ENCODE results near the gene TEFM. TPM values are rescaled to one million over a fixed set of nuclear protein-coding genes. Genes with fewer than 3 reads are reported as not detected.
"Not testable (repeated sequence)": the region's sequence is repeated elsewhere in the genome, so short reads cannot be mapped to it uniquely, and the experiment has no call there.

TEFM gene
- total and polyA plus RNA-seq, 2 donors (not counting 3 experiments of a cell fraction or from before 2014, with no cell fraction given), result 4.8 to 12.7 TPM

DNA sequence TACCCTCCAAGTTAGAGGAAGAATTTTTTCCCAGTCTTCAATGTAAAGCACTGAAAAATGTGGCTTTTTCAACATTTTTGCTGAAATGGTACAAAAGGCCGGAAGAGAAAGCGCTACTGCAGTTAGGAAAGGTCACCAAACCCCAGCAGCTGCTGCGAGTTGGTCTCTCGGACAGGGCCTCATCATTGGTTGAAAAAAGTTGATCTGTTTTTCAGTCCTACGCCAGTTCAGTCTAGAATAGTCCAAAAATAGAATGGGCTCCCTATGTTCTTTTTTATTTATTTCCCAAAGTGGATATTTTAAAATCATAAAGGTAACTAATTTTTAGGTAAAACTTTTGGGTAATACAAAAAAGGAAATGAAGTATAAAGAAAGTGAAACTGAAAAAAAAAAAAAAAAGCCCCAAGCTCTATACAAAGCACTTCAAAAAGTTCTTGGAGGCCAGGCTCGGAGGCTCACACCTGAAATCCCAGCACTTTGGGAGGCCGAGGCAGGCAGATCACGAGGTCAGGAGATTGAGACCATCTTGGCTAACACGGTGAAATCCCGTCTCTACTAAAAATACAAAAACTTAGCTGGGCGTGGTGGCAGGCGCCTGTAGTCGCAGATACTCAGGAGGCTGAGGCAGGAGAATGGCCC, 33.1 kb upstream of the TEFM start:
- peaks cover 0 to 10% of the 10 kb centered on the region in 2 experiments for H3K27me3 ChIP-seq (ENCODE audit: control insufficient read depth in 2 of 2, insufficient read depth in 2 of 2, low read length in 2 of 2)
- H3K27ac ChIP-seq (ENCODE audit: insufficient read depth, low read depth, low read length), result no peak overlapping the region
- no peak overlapping the region for H3K4me2 ChIP-seq (ENCODE audit: insufficient read depth, low read length)
- TF ChIP-seq MYC (IDR thresholded peaks at IDR 0.05; ENCODE audit: low read depth, low read length), result no peak
- no peaks in the 10 kb centered on the region for H4K20me1 ChIP-seq (replicated peaks; ENCODE audit: control insufficient read depth, extremely low read depth, insufficient read depth, low read length)
- dilution Hi-C loops (cut with MboI; ENCODE audit: extremely low pct_ligation_motif_present, low sequenced_read_pairs), result no loop called here
- no peaks in the 10 kb centered on the region for H3K9me3 ChIP-seq (replicated peaks; ENCODE audit: control insufficient read depth, insufficient read depth, low read length)
- no peaks in the 10 kb centered on the region for H3K79me2 ChIP-seq (ENCODE audit: control insufficient read depth, insufficient read depth, low read length)
- FAIRE-seq (no peak), DNase-seq (ENCODE audit: low read depth, low spot score) (no peak)
- H3K4me1 ChIP-seq (ENCODE audit: control insufficient read depth, extremely low read depth, insufficient read depth, low read length), result no peaks in the 10 kb centered on the region
- BruUV-seq (replicated peaks), result no TSS peak
- no peak overlapping the region for H3K4me3 ChIP-seq (replicated peaks in 1 of 3; ENCODE audit: insufficient read depth in 1 of 3, low read depth in 1 of 3, low read length in 3 of 3)
- H3K36me3 ChIP-seq (ENCODE audit: control insufficient read depth in 2 of 2, extremely low read depth in 1 of 2, insufficient read depth in 2 of 2, low read length in 2 of 2), result no peaks in the 10 kb centered on the region
- POLR2A ChIA-PET, result interaction anchor here (0.7 kb wide), 1 partner anchor 17 kb away, joined by 3 read pairs; no protein-coding TSS in a partner anchor
- H2AFZ ChIP-seq (ENCODE audit: low read depth, low read length), result no peak overlapping the region
- CTCF ChIA-PET, result interaction anchor here (1.0 kb wide), 1 partner anchor 50 kb away, joined by 4 read pairs; no protein-coding TSS in a partner anchor
- no peaks in the 10 kb centered on the region for H3K9me1 ChIP-seq (replicated peaks; ENCODE audit: control insufficient read depth, extremely low read depth, insufficient read depth, low read length)
- intact Hi-C loops (cut with micrococcal nuclease), result no loop called here
- H3K9ac ChIP-seq (replicated peaks; ENCODE audit: extremely low read depth, insufficient read depth, low read length), result no peak overlapping the region

DNA sequence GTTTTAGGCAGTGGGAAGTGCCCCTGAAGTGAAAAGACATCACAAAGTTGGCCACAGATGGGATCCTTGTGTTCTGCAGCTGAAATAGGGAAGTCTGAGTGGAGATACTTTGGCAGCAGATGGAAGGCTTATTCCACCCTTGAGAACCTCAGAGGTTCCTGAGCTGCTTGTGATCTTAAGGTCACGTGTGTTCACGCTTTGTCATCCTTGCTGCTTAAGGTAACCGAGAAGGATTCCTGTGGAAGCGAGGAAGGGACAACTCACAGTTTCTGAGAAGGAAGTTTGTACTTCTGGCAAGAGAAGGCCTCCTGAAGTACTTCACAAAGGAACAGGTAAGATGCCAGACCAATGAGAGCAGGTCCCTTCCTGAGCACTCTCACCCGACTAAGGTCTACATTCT, 27.9 kb upstream of the TEFM start:
- no peaks in the 10 kb centered on the region for H3K36me3 ChIP-seq (ENCODE audit: control insufficient read depth in 2 of 2, extremely low read depth in 1 of 2, insufficient read depth in 2 of 2, low read length in 2 of 2)
- TF ChIP-seq JUN (IDR thresholded peaks at IDR 0.05; ENCODE audit: borderline replicate concordance, insufficient read depth, insufficient read length, low read depth), result no peak
- TF ChIP-seq FOS (IDR thresholded peaks at IDR 0.05; ENCODE audit: borderline replicate concordance, insufficient read depth, low read length), result no peak
- TF ChIP-seq EZH2 (IDR thresholded peaks at IDR 0.05; ENCODE audit: borderline replicate concordance, low read depth, low read length, severe bottlenecking), result no peak
- no peak for TF ChIP-seq POLR2AphosphoS5 (IDR thresholded peaks at IDR 0.05; ENCODE audit: insufficient read depth, low read depth, low read length)
- TF ChIP-seq, protein P1, sequence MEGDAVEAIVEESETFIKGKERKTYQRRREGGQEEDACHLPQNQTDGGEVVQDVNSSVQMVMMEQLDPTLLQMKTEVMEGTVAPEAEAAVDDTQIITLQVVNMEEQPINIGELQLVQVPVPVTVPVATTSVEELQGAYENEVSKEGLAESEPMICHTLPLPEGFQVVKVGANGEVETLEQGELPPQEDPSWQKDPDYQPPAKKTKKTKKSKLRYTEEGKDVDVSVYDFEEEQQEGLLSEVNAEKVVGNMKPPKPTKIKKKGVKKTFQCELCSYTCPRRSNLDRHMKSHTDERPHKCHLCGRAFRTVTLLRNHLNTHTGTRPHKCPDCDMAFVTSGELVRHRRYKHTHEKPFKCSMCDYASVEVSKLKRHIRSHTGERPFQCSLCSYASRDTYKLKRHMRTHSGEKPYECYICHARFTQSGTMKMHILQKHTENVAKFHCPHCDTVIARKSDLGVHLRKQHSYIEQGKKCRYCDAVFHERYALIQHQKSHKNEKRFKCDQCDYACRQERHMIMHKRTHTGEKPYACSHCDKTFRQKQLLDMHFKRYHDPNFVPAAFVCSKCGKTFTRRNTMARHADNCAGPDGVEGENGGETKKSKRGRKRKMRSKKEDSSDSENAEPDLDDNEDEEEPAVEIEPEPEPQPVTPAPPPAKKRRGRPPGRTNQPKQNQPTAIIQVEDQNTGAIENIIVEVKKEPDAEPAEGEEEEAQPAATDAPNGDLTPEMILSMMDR (IDR thresholded peaks at IDR 0.05; ENCODE audit: extremely low read depth in 1 of 2, insufficient read depth in 1 of 2, low read depth in 1 of 2, low read length in 2 of 2), result no peak
- ChIA-PET POLR2A (interaction anchor here (0.6 kb wide), 1 partner anchor 1954 kb away, joined by 3 read pairs; no protein-coding TSS in a partner anchor), CTCF (interaction anchor here (1.2 to 1.6 kb wide), 2 partner anchors 11 kb away, joined by 4 read pairs; no protein-coding TSS in a partner anchor)
- no peak overlapping the region for H2AFZ ChIP-seq (ENCODE audit: low read depth, low read length)
- dilution Hi-C loops (cut with MboI; ENCODE audit: extremely low pct_ligation_motif_present, low sequenced_read_pairs) (no loop called here), intact Hi-C loops (cut with micrococcal nuclease) (no loop called here)
- H3K79me2 ChIP-seq (ENCODE audit: control insufficient read depth, insufficient read depth, low read length), result no peaks in the 10 kb centered on the region
- no peaks in the 10 kb centered on the region for H4K20me1 ChIP-seq (replicated peaks; ENCODE audit: control insufficient read depth, extremely low read depth, insufficient read depth, low read length)
- no peaks in the 10 kb centered on the region for H3K9me1 ChIP-seq (replicated peaks; ENCODE audit: control insufficient read depth, extremely low read depth, insufficient read depth, low read length)
- H3K4me1 ChIP-seq (ENCODE audit: control insufficient read depth, extremely low read depth, insufficient read depth, low read length), result no peaks in the 10 kb centered on the region
- DNase-seq (ENCODE audit: low read depth, low spot score) (no peak), FAIRE-seq (no peak)
- no TSS peak for BruUV-seq (replicated peaks)
- no peak overlapping the region for H3K27ac ChIP-seq (ENCODE audit: insufficient read depth, low read depth, low read length)
- H3K9ac ChIP-seq (replicated peaks; ENCODE audit: extremely low read depth, insufficient read depth, low read length), result no peak overlapping the region
- no peak overlapping the region for H3K4me3 ChIP-seq (replicated peaks in 1 of 3; ENCODE audit: insufficient read depth in 1 of 3, low read depth in 1 of 3, low read length in 3 of 3)
- H3K9me3 ChIP-seq (replicated peaks; ENCODE audit: control insufficient read depth, insufficient read depth, low read length), result no peaks in the 10 kb centered on the region
- H3K27me3 ChIP-seq (ENCODE audit: control insufficient read depth in 2 of 2, insufficient read depth in 2 of 2, low read length in 2 of 2), result peaks cover 7 to 12% of the 10 kb centered on the region in 2 experiments
- no peak overlapping the region for H3K4me2 ChIP-seq (ENCODE audit: insufficient read depth, low read length)

DNA sequence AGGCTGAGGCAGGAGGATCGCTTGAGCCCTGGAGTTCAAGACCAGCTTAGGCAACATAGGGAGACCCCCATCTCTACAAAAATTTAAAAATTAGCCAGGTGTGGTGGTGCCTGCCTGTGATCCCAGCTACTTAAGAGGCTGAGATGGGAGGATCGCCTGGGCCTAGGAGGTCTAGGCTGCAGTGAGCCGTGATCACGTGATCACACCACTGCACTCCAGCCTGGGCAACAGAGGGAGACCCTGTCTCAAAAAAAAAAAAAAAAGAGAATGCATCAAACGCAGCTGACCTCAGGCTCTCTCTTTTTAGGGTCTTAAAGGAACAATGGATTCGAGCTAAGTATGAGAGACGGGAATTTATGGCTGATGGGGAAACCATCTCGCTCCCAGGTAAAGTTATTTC, 25.5 kb upstream of the TEFM start:
- H4K20me1 ChIP-seq (replicated peaks; ENCODE audit: control insufficient read depth, extremely low read depth, insufficient read depth, low read length); H3K36me3 ChIP-seq (ENCODE audit: control insufficient read depth in 2 of 2, extremely low read depth in 1 of 2, insufficient read depth in 2 of 2, low read length in 2 of 2); H3K9me3 ChIP-seq (replicated peaks; ENCODE audit: control insufficient read depth, insufficient read depth, low read length); FAIRE-seq; DNase-seq (ENCODE audit: low read depth, low spot score); H3K4me1 ChIP-seq (ENCODE audit: control insufficient read depth, extremely low read depth, insufficient read depth, low read length); H2AFZ ChIP-seq (ENCODE audit: low read depth, low read length); dilution Hi-C loops (cut with MboI; ENCODE audit: extremely low pct_ligation_motif_present, low sequenced_read_pairs); H3K9ac ChIP-seq (replicated peaks; ENCODE audit: extremely low read depth, insufficient read depth, low read length); H3K9me1 ChIP-seq (replicated peaks; ENCODE audit: control insufficient read depth, extremely low read depth, insufficient read depth, low read length); H3K27ac ChIP-seq (ENCODE audit: insufficient read depth, low read depth, low read length); H3K4me2 ChIP-seq (ENCODE audit: insufficient read depth, low read length); BruUV-seq (replicated peaks); H3K79me2 ChIP-seq (ENCODE audit: control insufficient read depth, insufficient read depth, low read length); H3K4me3 ChIP-seq (replicated peaks in 1 of 3; ENCODE audit: insufficient read depth in 1 of 3, low read depth in 1 of 3, low read length in 3 of 3); H3K27me3 ChIP-seq (ENCODE audit: control insufficient read depth in 2 of 2, insufficient read depth in 2 of 2, low read length in 2 of 2); intact Hi-C loops (cut with micrococcal nuclease): not testable (repeated sequence)
- ChIA-PET POLR2A (interaction anchor here (0.6 kb wide), 1 partner anchor 35 kb away, joined by 3 read pairs; no protein-coding TSS in a partner anchor), CTCF (interaction anchor here (0.6 to 1.1 kb wide), 2 partner anchors 10 to 331 kb away, joined by 3 read pairs; no protein-coding TSS in a partner anchor)

Measured in endothelial cell of umbilical vein (primary cell).